HepG2 (cell line): ENCODE data around the gene MED22. TPM values are rescaled to one million over a fixed set of nuclear protein-coding genes. Genes with fewer than 3 reads are reported as not detected.

Experiments used
- HDAC1 ChIP-seq: sonication (generic); formaldehyde crosslinking; IDR thresholded peaks from 2 replicates; pipeline ENCODE4 v1.5.1; 2020; ENCODE audit warnings: mild to moderate bottlenecking, missing genetic modification reagents
- MTF2 ChIP-seq: sonication (generic); formaldehyde crosslinking; IDR thresholded peaks from 2 replicates; pipeline ENCODE4 v1.5.0; 2020; ENCODE audit warnings: missing genetic modification reagents, borderline replicate concordance
- SCMH1 ChIP-seq: sonication (generic); formaldehyde crosslinking; IDR thresholded peaks from 2 replicates; pipeline ENCODE4 v1.9.0; 2021; ENCODE audit warnings: missing genetic modification reagents, mild to moderate bottlenecking, borderline replicate concordance
- SIX4 ChIP-seq: sonication (generic); formaldehyde crosslinking; IDR thresholded peaks from 2 replicates; pipeline ENCODE4 v1.4.0; 2020; ENCODE audit warnings: missing genetic modification reagents
- SOX13 ChIP-seq, 3 experiments: fragments of 450-650 bp in 1 of 3; sonication (generic) in 1 of 3; formaldehyde crosslinking in 1 of 3; IDR thresholded peaks in 2 of 3; conservative IDR thresholded peaks in 1 of 3; 2 replicates each; pipeline versions ENCODE4 v1.5.0 to v1.6.1; 2016 to 2020; ENCODE audit warnings: antibody characterized with exemption in 1 of 3, mild to moderate bottlenecking in 1 of 3, missing compliant biosample characterization in 1 of 3, missing genetic modification reagents in 1 of 3, moderate library complexity in 1 of 3
- THAP11 ChIP-seq: IDR thresholded peaks from 2 replicates; pipeline ENCODE4 v1.6.1; 2016; ENCODE audit warnings: missing biosample characterization, missing genetic modification reagents
- TRIM24 ChIP-seq: sonication (generic); formaldehyde crosslinking; IDR thresholded peaks from 2 replicates; pipeline ENCODE4 v1.8.0; 2022; ENCODE audit warnings: mild to moderate bottlenecking, missing genetic modification reagents
- ZBTB38 ChIP-seq: sonication (generic); formaldehyde crosslinking; IDR thresholded peaks from 2 replicates; pipeline ENCODE4 v1.5.1; 2020; ENCODE audit warnings: mild to moderate bottlenecking, missing genetic modification reagents
- ZKSCAN5 ChIP-seq: sonication (generic); formaldehyde crosslinking; IDR thresholded peaks from 2 replicates; pipeline ENCODE4 v1.5.1; 2020; ENCODE audit warnings: mild to moderate bottlenecking, missing genetic modification reagents
- polyA plus RNA-seq, 8 experiments: library from polyadenylated mRNA; depleted of rRNA in 3 of 8; stranded (reverse) in 7 of 8; unstranded in 1 of 8; fragments of >200 nt; fragmentation: Illumina TruSeq in 4 of 8; extraction: Trizol in 4 of 8; gene quantifications; 2 replicates each; pipeline versions ENCODE4 v1.2.1 to v1.2.3, GENCODE V29; 2011 to 2016; ENCODE audit warnings: low read depth in 4 of 8, missing spikeins in 1 of 8, mixed read lengths in 1 of 8; ENCODE audit not compliant: insufficient read depth in 1 of 8
- total RNA-seq, 5 experiments: library from RNA; depleted of rRNA; stranded (reverse); fragments of >200 nt; fragmentation: Illumina TruSeq; extraction: Trizol; gene quantifications; 2 replicates each; pipeline ENCODE4 v1.2.3, GENCODE V29; 2016; ENCODE audit warnings: low read depth in 1 of 5
- TF ChIP-seq, protein P1 (sequence below): sonication (generic); formaldehyde crosslinking; IDR thresholded peaks from 2 replicates; pipeline ENCODE4 v1.5.0; 2020; ENCODE audit warnings: missing genetic modification reagents, mild to moderate bottlenecking, borderline replicate concordance
- TF ChIP-seq, protein P2 (sequence below): sonication (generic); formaldehyde crosslinking; IDR thresholded peaks from 2 replicates; pipeline ENCODE4 v1.5.1; 2020; ENCODE audit warnings: mild to moderate bottlenecking, missing genetic modification reagents, borderline replicate concordance
- TF ChIP-seq, protein P3 (sequence below): sonication (generic); formaldehyde crosslinking; IDR thresholded peaks from 2 replicates; pipeline ENCODE4 v1.4.0; 2020; ENCODE audit warnings: mild to moderate bottlenecking, missing genetic modification reagents

Gene MED22
- total and polyA plus RNA-seq, 2 of the 13 experiments (the other 11 are each of a cell fraction or from before 2014, with no cell fraction given) = 15.8 to 22.1 TPM

DNA sequence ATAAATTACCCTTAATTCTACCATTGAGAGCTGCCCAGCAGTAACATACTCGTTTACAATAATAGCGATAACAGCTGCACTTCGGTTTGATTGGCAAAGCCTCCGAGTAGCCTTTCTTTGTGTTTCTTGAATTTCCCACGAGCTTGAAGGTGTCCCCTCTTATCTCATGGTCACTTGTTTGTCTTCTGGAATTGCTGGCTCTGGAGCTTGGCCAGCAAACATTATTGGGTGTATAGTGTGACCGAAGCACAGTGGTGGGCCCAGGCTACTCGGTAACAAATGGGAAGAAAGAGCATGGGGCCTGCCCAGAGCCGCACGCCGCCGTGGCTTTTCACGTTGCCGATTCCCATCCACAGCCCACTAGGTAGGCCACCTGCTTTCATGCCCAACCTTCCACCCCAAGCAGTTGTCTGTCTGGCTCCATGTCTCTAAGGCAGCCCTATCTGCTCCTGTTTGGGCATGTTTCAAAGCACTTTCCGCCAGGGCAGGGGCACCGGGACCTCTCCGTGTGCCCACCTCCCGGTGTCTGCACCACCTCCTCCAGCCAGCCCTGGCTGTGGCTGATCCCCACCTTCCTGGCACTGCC lies 36.9 kb upstream of the MED22 start (continued):
- TF ChIP-seq SOX13 (IDR thresholded peaks at IDR 0.05) (no peak), SOX13 (CRISPR knock-in tag; conservative IDR thresholded peaks at IDR 0.05 in 1 of 2, IDR thresholded peaks at IDR 0.05 in 1 of 2) (no peak), HDAC1 (no peak), THAP11 (CRISPR knock-in tag) (no peak), SIX4 (CRISPR knock-in tag) (no peak), TRIM24 (CRISPR knock-in tag) (no peak), ZKSCAN5 (no peak), ZBTB38 (CRISPR knock-in tag) (no peak), MTF2 (CRISPR knock-in tag) (no peak), SCMH1 (CRISPR knock-in tag) (no peak)
- TF ChIP-seq, protein P1, sequence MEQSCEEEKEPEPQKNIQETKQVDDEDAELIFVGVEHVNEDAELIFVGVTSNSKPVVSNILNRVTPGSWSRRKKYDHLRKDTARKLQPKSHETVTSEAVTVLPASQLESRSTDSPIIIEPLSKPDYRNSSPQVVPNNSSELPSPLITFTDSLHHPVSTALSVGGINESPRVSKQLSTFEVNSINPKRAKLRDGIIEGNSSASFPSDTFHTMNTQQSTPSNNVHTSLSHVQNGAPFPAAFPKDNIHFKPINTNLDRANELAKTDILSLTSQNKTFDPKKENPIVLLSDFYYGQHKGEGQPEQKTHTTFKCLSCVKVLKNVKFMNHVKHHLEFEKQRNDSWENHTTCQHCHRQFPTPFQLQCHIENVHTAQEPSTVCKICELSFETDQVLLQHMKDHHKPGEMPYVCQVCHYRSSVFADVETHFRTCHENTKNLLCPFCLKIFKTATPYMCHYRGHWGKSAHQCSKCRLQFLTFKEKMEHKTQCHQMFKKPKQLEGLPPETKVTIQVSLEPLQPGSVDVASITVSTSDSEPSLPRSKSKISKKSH (CRISPR knock-in tag) = no peak
- TF ChIP-seq, protein P2, sequence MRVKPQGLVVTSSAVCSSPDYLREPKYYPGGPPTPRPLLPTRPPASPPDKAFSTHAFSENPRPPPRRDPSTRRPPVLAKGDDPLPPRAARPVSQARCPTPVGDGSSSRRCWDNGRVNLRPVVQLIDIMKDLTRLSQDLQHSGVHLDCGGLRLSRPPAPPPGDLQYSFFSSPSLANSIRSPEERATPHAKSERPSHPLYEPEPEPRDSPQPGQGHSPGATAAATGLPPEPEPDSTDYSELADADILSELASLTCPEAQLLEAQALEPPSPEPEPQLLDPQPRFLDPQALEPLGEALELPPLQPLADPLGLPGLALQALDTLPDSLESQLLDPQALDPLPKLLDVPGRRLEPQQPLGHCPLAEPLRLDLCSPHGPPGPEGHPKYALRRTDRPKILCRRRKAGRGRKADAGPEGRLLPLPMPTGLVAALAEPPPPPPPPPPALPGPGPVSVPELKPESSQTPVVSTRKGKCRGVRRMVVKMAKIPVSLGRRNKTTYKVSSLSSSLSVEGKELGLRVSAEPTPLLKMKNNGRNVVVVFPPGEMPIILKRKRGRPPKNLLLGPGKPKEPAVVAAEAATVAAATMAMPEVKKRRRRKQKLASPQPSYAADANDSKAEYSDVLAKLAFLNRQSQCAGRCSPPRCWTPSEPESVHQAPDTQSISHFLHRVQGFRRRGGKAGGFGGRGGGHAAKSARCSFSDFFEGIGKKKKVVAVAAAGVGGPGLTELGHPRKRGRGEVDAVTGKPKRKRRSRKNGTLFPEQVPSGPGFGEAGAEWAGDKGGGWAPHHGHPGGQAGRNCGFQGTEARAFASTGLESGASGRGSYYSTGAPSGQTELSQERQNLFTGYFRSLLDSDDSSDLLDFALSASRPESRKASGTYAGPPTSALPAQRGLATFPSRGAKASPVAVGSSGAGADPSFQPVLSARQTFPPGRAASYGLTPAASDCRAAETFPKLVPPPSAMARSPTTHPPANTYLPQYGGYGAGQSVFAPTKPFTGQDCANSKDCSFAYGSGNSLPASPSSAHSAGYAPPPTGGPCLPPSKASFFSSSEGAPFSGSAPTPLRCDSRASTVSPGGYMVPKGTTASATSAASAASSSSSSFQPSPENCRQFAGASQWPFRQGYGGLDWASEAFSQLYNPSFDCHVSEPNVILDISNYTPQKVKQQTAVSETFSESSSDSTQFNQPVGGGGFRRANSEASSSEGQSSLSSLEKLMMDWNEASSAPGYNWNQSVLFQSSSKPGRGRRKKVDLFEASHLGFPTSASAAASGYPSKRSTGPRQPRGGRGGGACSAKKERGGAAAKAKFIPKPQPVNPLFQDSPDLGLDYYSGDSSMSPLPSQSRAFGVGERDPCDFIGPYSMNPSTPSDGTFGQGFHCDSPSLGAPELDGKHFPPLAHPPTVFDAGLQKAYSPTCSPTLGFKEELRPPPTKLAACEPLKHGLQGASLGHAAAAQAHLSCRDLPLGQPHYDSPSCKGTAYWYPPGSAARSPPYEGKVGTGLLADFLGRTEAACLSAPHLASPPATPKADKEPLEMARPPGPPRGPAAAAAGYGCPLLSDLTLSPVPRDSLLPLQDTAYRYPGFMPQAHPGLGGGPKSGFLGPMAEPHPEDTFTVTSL (CRISPR knock-in tag) = no peak
- TF ChIP-seq, protein P3, sequence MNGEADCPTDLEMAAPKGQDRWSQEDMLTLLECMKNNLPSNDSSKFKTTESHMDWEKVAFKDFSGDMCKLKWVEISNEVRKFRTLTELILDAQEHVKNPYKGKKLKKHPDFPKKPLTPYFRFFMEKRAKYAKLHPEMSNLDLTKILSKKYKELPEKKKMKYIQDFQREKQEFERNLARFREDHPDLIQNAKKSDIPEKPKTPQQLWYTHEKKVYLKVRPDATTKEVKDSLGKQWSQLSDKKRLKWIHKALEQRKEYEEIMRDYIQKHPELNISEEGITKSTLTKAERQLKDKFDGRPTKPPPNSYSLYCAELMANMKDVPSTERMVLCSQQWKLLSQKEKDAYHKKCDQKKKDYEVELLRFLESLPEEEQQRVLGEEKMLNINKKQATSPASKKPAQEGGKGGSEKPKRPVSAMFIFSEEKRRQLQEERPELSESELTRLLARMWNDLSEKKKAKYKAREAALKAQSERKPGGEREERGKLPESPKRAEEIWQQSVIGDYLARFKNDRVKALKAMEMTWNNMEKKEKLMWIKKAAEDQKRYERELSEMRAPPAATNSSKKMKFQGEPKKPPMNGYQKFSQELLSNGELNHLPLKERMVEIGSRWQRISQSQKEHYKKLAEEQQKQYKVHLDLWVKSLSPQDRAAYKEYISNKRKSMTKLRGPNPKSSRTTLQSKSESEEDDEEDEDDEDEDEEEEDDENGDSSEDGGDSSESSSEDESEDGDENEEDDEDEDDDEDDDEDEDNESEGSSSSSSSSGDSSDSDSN (CRISPR knock-in tag) = peak; percentile 46; the same call in 1 of the 2 replicates
